ENCODE measurements around the gene TPSB2.

- TF ChIP-seq CTCF (IDR thresholded peaks at IDR 0.05) (no peak), ZFX (IDR thresholded peaks at IDR 0.05; ENCODE audit: borderline replicate concordance) (no peak)
Measured at GRCh38 chr16:1182316-1182671, 47.7 kb downstream of the TPSB2 start.
